HL-60 (cell line): ENCODE data around the gene NR1D2.
A peak's percentile ranks its signal among the peaks of the same experiment; 100 is the strongest.

Source experiments
- DNase-seq, 2 experiments: peaks; one replicate each; pipeline ENCODE4 v3.0.0-alpha.2; 2010 to 2020; ENCODE audit warnings: low read depth in 1 of 2, low spot score in 1 of 2
- H3K27ac ChIP-seq: fragments of 250-450 bp; sonication (Bioruptor Pico); replicated peaks from 2 replicates; pipeline ENCODE4 v1.5.1; 2020; ENCODE audit warnings: mild to moderate bottlenecking, moderate library complexity
- H3K27me3 ChIP-seq: fragments of 250-450 bp; sonication (Bioruptor Pico); 2 replicates; pipeline ENCODE4 v1.5.1; 2021; ENCODE audit warnings: mild to moderate bottlenecking, moderate library complexity; ENCODE audit not compliant: insufficient read depth, poor library complexity, severe bottlenecking
- H3K4me3 ChIP-seq: replicated peaks from 2 replicates; pipeline ENCODE4 v1.5.1; 2011; ENCODE audit warnings: mild to moderate bottlenecking, control low read depth, low read length; ENCODE audit not compliant: insufficient read depth
- GABPA ChIP-seq: IDR thresholded peaks from 2 replicates; pipeline ENCODE4 v1.6.1; 2012; ENCODE audit warnings: low read depth
- POLR2AphosphoS5 ChIP-seq: IDR thresholded peaks from 2 replicates; pipeline ENCODE4 v1.6.1; 2012; ENCODE audit warnings: low read depth
- REST ChIP-seq: IDR thresholded peaks from 2 replicates; pipeline ENCODE4 v1.6.1; 2012; ENCODE audit warnings: low read depth; ENCODE audit not compliant: insufficient replicate concordance
- SPI1 ChIP-seq: IDR thresholded peaks from 2 replicates; pipeline ENCODE4 v1.6.1; 2012; ENCODE audit warnings: low read depth, mild to moderate bottlenecking, borderline replicate concordance
- TF ChIP-seq, protein P1 (sequence below): IDR thresholded peaks from one replicate; pipeline ENCODE4 v1.5.1; 2011; ENCODE audit warnings: low read length, control low read depth, inconsistent platforms; ENCODE audit not compliant: insufficient read depth

Gene NR1D2

DNA sequence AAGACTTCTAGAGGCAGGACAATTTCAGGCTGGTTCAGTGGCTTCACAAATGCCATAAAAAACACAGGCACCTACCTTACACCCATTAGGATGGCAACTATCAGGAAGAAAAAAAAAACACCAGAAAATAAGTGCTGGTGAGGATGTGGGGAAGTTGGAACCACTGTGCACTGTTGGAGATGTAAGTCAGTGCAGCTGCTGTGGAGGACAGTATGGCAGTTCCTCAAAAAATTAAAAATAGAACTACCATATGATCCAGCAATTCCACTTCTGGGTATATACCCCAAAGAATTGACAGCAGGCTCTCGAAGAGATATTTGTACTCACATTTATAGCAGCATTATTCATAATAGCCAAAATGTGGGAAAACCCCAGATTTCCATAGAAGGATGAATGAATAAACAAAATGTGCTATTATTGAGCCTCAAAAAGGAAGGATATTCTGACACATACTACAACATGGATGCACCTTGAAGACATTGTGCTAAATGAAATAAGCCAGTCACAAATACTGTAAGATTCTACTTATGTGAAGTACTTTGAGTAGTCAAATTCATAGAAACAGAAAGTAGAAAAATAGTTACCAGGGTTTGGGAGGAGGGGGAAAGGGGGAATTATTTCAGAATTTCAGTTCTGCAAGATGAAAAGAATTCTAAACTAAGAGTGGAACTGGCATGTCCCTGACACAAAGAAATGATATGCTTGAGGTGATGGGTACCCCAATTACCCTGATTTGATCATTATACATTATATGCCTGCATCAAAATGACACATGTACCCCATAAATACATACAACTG is 40.9 kb downstream of the NR1D2 start:
- Histone ChIP-seq H3K27me3 (no peaks in the 10 kb centered on the region), H3K27ac (no peak overlapping the region), H3K4me3 (no peak overlapping the region)
- no peak for DNase-seq
- no peak for TF ChIP-seq POLR2AphosphoS5
- TF ChIP-seq, protein P1, sequence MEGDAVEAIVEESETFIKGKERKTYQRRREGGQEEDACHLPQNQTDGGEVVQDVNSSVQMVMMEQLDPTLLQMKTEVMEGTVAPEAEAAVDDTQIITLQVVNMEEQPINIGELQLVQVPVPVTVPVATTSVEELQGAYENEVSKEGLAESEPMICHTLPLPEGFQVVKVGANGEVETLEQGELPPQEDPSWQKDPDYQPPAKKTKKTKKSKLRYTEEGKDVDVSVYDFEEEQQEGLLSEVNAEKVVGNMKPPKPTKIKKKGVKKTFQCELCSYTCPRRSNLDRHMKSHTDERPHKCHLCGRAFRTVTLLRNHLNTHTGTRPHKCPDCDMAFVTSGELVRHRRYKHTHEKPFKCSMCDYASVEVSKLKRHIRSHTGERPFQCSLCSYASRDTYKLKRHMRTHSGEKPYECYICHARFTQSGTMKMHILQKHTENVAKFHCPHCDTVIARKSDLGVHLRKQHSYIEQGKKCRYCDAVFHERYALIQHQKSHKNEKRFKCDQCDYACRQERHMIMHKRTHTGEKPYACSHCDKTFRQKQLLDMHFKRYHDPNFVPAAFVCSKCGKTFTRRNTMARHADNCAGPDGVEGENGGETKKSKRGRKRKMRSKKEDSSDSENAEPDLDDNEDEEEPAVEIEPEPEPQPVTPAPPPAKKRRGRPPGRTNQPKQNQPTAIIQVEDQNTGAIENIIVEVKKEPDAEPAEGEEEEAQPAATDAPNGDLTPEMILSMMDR, result no peak
- no peak for TF ChIP-seq REST
- no peak for TF ChIP-seq GABPA
- TF ChIP-seq SPI1, result peak; percentile 39; the same call in 1 of the 2 replicates

GRCh38 chr3:23987356-23987755 is 42.3 kb downstream of the NR1D2 start:
- DNase-seq, result peak; percentile 45 to 63
- Histone ChIP-seq H3K27ac (no peak overlapping the region), H3K4me3 (no peak overlapping the region), H3K27me3 (no peaks in the 10 kb centered on the region)
- no peak for TF ChIP-seq GABPA
- TF ChIP-seq POLR2AphosphoS5, result no peak
- TF ChIP-seq REST, result no peak
- no peak for TF ChIP-seq SPI1

DNA sequence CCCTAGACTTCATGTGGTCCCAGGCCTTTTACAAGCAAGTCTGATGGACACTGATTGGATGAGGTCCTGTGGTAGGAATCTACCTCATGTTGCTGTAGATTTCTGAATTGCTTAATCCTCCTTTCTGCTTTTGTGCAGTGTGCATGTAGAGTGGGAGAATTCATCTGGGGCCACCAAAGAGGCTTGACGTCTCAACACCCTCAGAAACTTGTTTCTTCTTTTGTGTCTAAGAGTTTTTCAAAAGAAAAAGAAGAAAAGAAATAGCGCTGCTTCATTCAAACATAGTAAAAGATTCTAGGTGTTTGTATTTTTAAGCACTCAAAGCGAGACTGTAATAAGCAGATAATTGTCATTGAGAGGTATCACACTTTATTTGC is 46.2 kb downstream of the NR1D2 start:
- DNase-seq, result no peak
- H3K27ac ChIP-seq, result no peak overlapping the region
- TF ChIP-seq GABPA, result no peak

GRCh38 chr3:23991683-23992628 is 46.9 kb downstream of the NR1D2 start:
- no peaks in the 10 kb centered on the region for H3K27me3 ChIP-seq
- H3K4me3 ChIP-seq, result no peak overlapping the region
- TF ChIP-seq REST (no peak), SPI1 (no peak), GABPA (no peak), POLR2AphosphoS5 (no peak)
- TF ChIP-seq, protein P1, result no peak
- no peak for DNase-seq
- H3K27ac ChIP-seq, result no peak overlapping the region

More for the DNA sequence above, 46.2 kb downstream of the NR1D2 start:
- Histone ChIP-seq H3K27me3 (no peaks in the 10 kb centered on the region), H3K4me3 (no peak overlapping the region)
